Vagina (tissue), 2 donors: Measurements from ENCODE around the gene INTS11.

ENCODE experiments used
- CTCF ChIP-seq, 3 experiments: fragments of 450-650 bp in 2 of 3; fragments of 200-600 bp in 1 of 3; sonication (generic) in 1 of 3; IDR thresholded peaks; one replicate each; pipeline ENCODE4 v1.5.1; 2017 to 2019; ENCODE audit warnings: antibody characterized with exemption in 3 of 3, mild to moderate bottlenecking in 2 of 3, moderate library complexity in 2 of 3
- POLR2AphosphoS5 ChIP-seq, 2 donors: sonication (generic); formaldehyde crosslinking; IDR thresholded peaks; one replicate each; pipeline ENCODE4 v1.9.0; 2017; ENCODE audit warnings: antibody characterized with exemption in 2 of 2, mild to moderate bottlenecking in 2 of 2, low read depth in 1 of 2; ENCODE audit not compliant: insufficient read depth in 1 of 2

DNA sequence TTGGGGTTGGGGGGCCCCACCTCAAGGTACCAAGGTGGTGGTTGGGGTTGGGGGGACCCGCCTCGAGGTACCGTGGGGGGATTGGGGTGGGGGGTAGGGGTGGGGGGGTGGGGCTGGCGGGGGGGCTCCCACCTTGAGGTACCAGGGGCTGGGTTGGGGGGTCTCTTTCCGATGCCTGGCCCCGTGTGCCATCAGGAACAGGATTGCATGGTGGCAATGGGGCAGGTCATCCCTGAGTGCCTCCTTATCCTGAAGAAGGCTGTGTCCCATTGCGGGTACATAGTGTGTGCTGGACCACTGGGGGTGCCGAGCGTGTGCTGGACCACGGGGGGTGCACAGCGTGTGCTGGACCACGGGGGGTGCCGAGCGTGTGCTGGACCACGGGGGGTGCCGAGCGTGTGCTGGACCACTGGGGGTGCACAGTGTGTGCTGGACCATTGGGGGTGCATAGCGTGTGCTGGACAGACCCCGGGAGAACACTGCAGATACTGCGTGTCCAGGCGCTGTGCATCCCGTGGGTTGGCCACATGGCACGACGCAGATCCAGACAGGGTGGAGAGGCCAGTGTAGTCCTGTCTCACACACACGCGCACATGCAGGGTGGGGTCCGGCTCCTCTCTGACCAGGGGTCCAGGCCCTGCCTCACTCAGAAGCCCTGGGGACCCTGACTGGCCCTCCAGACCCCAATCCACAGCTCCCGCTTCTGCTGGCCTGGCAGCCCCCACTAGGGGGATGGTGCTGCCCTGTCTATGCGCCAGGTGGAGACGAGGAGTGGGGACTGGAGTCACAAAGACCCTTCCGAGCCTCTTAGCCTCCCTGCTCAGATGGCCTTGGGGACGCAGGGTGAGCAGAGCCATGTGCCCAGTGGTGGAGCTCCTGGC, 40.0 kb downstream of the INTS11 start:
- no peak for TF ChIP-seq POLR2AphosphoS5 (IDR thresholded peaks at IDR 0.05; ENCODE audit: insufficient read depth in 1 of 2, low read depth in 1 of 2)
- no peak for TF ChIP-seq CTCF (IDR thresholded peaks at IDR 0.05)
